IMR-90 (cell line): ENCODE data around the gene DUOX2. TPM values are rescaled to one million over a fixed set of nuclear protein-coding genes. Genes with fewer than 3 reads are reported as not detected.
A peak's percentile ranks its signal among the peaks of the same experiment; 100 is the strongest.

Experiments
- ATAC-seq: fragments of 200-7000 bp; cut with Tn5 transposase; 2 replicates; pipeline ENCODE4 v1.9.1; 2020; ENCODE audit warnings: low read depth, mild to moderate bottlenecking, moderate library complexity
- BruUV-seq: library from RNA; stranded (reverse); fragments of 400-500 nt; replicated peaks from 2 replicates; lab custom pipeline; 2021; lab: Mats Ljungman, UMichigan
- CTCF ChIA-PET: fragments of 300-600 bp; formaldehyde crosslinking; extraction: SDS; loops from one replicate; lab custom pipeline; 2021; ENCODE audit warnings: antibody characterized with exemption; lab: Yijun Ruan, JAX
- POLR2A ChIA-PET: fragments of 300-600 bp; sonication (Branson Sonifier 250); formaldehyde crosslinking; loops from one replicate; lab custom pipeline; 2022; ENCODE audit warnings: antibody characterized with exemption; ENCODE audit not compliant: unreplicated experiment; lab: Charles Lee
- DNase-seq: peaks from one replicate; pipeline ENCODE4 v3.0.0; 2013
- H2AFZ ChIP-seq: replicated peaks from 2 replicates; pipeline ENCODE3; 2013; ENCODE audit warnings: low read length, mild to moderate bottlenecking; ENCODE audit not compliant: poor library complexity
- H2AK5ac ChIP-seq: 2 replicates; pipeline ENCODE4 v1.6.1; 2013; ENCODE audit warnings: low read depth, low read length, inconsistent platforms
- H2AK9ac ChIP-seq: replicated peaks from 2 replicates; pipeline ENCODE3; 2013; ENCODE audit warnings: mild to moderate bottlenecking, low read depth, low read length, moderate library complexity; ENCODE audit not compliant: poor library complexity
- H2BK120ac ChIP-seq: 2 replicates; pipeline ENCODE4 v1.6.1; 2013; ENCODE audit warnings: low read depth, low read length, inconsistent platforms
- H2BK15ac ChIP-seq: 3 replicates; pipeline ENCODE4 v1.6.1; 2013; ENCODE audit warnings: low read depth, low read length, inconsistent platforms
- H2BK20ac ChIP-seq: 2 replicates; pipeline ENCODE4 v1.6.1; 2013; ENCODE audit warnings: low read depth, mild to moderate bottlenecking, inconsistent platforms, low read length, moderate library complexity
- H2BK5ac ChIP-seq: 2 replicates; pipeline ENCODE4 v1.6.1; 2013; ENCODE audit warnings: mild to moderate bottlenecking, low read depth, low read length, inconsistent platforms; ENCODE audit not compliant: poor library complexity, severe bottlenecking
- H3K14ac ChIP-seq: replicated peaks from 2 replicates; pipeline ENCODE4 v1.6.1; 2013; ENCODE audit warnings: low read depth, low read length, inconsistent platforms
- H3K18ac ChIP-seq: 2 replicates; pipeline ENCODE4 v1.6.1; 2013; ENCODE audit warnings: low read depth, low read length, control low read depth
- H3K23ac ChIP-seq: 2 replicates; pipeline ENCODE4 v1.6.1; 2013; ENCODE audit warnings: low read depth, low read length, inconsistent platforms
- H3K27ac ChIP-seq: 2 replicates; pipeline ENCODE4 v1.5.1; 2013; ENCODE audit warnings: mild to moderate bottlenecking, control low read depth, low read length; ENCODE audit not compliant: insufficient read depth
- H3K27me3 ChIP-seq: 2 replicates; pipeline ENCODE4 v1.6.1; 2013; ENCODE audit warnings: low read length; ENCODE audit not compliant: control insufficient read depth, insufficient read depth
- H3K36me3 ChIP-seq: 2 replicates; pipeline ENCODE4 v1.6.1; 2013; ENCODE audit warnings: low read length, mixed read lengths; ENCODE audit not compliant: control insufficient read depth, insufficient read depth
- H3K4ac ChIP-seq: 2 replicates; pipeline ENCODE4 v1.6.1; 2013; ENCODE audit warnings: low read depth, low read length, inconsistent platforms
- H3K4me1 ChIP-seq: 2 replicates; pipeline ENCODE4 v1.6.1; 2013; ENCODE audit warnings: low read length, mixed read lengths; ENCODE audit not compliant: control insufficient read depth, insufficient read depth
- H3K4me2 ChIP-seq: 2 replicates; pipeline ENCODE4 v1.6.1; 2013; ENCODE audit warnings: low read depth, mild to moderate bottlenecking, control low read depth, low read length, moderate library complexity
- H3K4me3 ChIP-seq: 2 replicates; pipeline ENCODE4 v1.5.1; 2013; ENCODE audit warnings: low read depth, mild to moderate bottlenecking, control low read depth, low read length, moderate library complexity; ENCODE audit not compliant: insufficient read depth
- H3K56ac ChIP-seq: 2 replicates; pipeline ENCODE4 v1.6.1; 2013; ENCODE audit warnings: low read length, inconsistent platforms; ENCODE audit not compliant: insufficient read depth; ENCODE audit errors: extremely low read depth
- H3K79me1 ChIP-seq, 2 experiments: 2 replicates each; pipeline ENCODE4 v1.6.1; 2013; ENCODE audit warnings: low read length in 2 of 2, inconsistent platforms in 1 of 2, low read depth in 1 of 2
- H3K9ac ChIP-seq: 2 replicates; pipeline ENCODE4 v1.6.1; 2013; ENCODE audit warnings: low read depth, low read length, control low read depth
- H3K9me1 ChIP-seq: 2 replicates; pipeline ENCODE4 v1.6.1; 2013; ENCODE audit warnings: low read length, inconsistent platforms; ENCODE audit not compliant: insufficient read depth
- H3K9me3 ChIP-seq: 2 replicates; pipeline ENCODE4 v1.6.1; 2013; ENCODE audit warnings: low read length; ENCODE audit not compliant: control insufficient read depth, insufficient read depth
- H4K20me1 ChIP-seq: 2 replicates; pipeline ENCODE4 v1.6.1; 2013; ENCODE audit warnings: low read length, inconsistent platforms; ENCODE audit not compliant: insufficient read depth
- H4K5ac ChIP-seq: 2 replicates; pipeline ENCODE4 v1.6.1; 2013; ENCODE audit warnings: mild to moderate bottlenecking, low read depth, low read length, control low read depth
- H4K8ac ChIP-seq, 2 experiments: 2 replicates each; pipeline ENCODE4 v1.6.1; 2013; ENCODE audit warnings: low read depth in 2 of 2, low read length in 2 of 2, control low read depth in 1 of 2, inconsistent platforms in 1 of 2
- H4K91ac ChIP-seq: 2 replicates; pipeline ENCODE4 v1.6.1; 2013; ENCODE audit warnings: low read depth, low read length, inconsistent platforms; ENCODE audit not compliant: insufficient read depth
- MAFK ChIP-seq: IDR thresholded peaks from 2 replicates; pipeline ENCODE4 v1.6.1; 2012; ENCODE audit warnings: low read depth, low read length, improper control_type of control experiment
- WGBS, 2 experiments: methylation state at CpG; one replicate each; pipeline versions ENCODE4 v1.1.5 to v1.1.7; 2013; ENCODE audit warnings: missing lambda C conversion rate in 2 of 2; ENCODE audit not compliant: insufficient read length in 1 of 2; ENCODE audit errors: extremely low coverage in 2 of 2; 5-methylcytosine and 5-hydroxymethylcytosine counted together
- dilution Hi-C: fragments of 300-500 bp; cut with HindIII; formaldehyde crosslinking; loops from one replicate; pipeline ENCODE4 v1.14.3; 2018; ENCODE audit warnings: low sequenced_read_pairs; ENCODE audit not compliant: unreplicated experiment
- in situ Hi-C: fragments of 300-500 bp; cut with MboI; formaldehyde crosslinking; loops from 3 replicates; pipeline ENCODE4 v1.14.3; 2019; ENCODE audit warnings: low sequenced_read_pairs, inconsistent platforms, mixed read lengths
- intact Hi-C: fragments of 100-400 bp; cut with micrococcal nuclease; formaldehyde crosslinking; loops from 2 replicates; pipeline ENCODE4 v1.10.0; 2022
- polyA plus RNA-seq, 3 experiments: library from polyadenylated mRNA; depleted of rRNA; stranded (reverse); fragments of >200 nt; gene quantifications; 2 replicates each; pipeline ENCODE4 v1.2.3, GENCODE V29; 2012; ENCODE audit warnings: low replicate concordance in 1 of 3
- total RNA-seq: library from RNA; depleted of rRNA; stranded (reverse); fragments of >200 nt; gene quantifications from 2 replicates; pipeline ENCODE4 v1.2.3, GENCODE V29; 2012

Gene DUOX2
- total and polyA plus RNA-seq, 2 of the 4 experiments (the other 2 are of a cell fraction), result not detected

GRCh38 chr15:45094358-45094730 is 19.6 kb downstream of the DUOX2 start:
- Histone ChIP-seq H2AK9ac (no peak overlapping the region), H3K18ac (no peak overlapping the region), H4K5ac (no peak overlapping the region), H4K20me1 (no peaks in the 10 kb centered on the region), H3K4me2 (no peak overlapping the region), H2BK20ac (no peak overlapping the region), H2BK15ac (no peak overlapping the region; the same call in 2 of the 3 replicates), H2AK5ac (no peak overlapping the region), H3K9me3 (no peaks in the 10 kb centered on the region), H4K91ac (no peak overlapping the region), H2BK5ac (no peak overlapping the region), H3K9ac (no peak overlapping the region), H3K56ac (no peak overlapping the region), H3K27me3 (peaks cover 27% of the 10 kb centered on the region), H4K8ac (no peak overlapping the region), H3K4ac (no peak overlapping the region), H3K27ac (no peak overlapping the region), H3K23ac (no peak overlapping the region), H3K14ac (no peak overlapping the region), H3K36me3 (no peaks in the 10 kb centered on the region), H3K4me3 (no peak overlapping the region), H3K9me1 (peaks cover 9% of the 10 kb centered on the region), H3K4me1 (peaks cover 9% of the 10 kb centered on the region; the same call in 1 of the 2 replicates), H2AFZ (peak overlapping the region; percentile 76), H3K79me1 (no peaks in the 10 kb centered on the region), H2BK120ac (no peak overlapping the region)
- peak; percentile 16 for DNase-seq
- intact Hi-C loops (loop anchor here (5.0 kb wide), 1 partner anchor 72 kb away; the partner anchor contains the start of gene SORD), in situ Hi-C loops (no loop called here), dilution Hi-C loops (no loop called here)
- 70% methylated on average over 5 of the region's 9 CpGs; no CpG with 5 or more reads in 1 of the 2 experiments for WGBS, 2 experiments
- TF ChIP-seq MAFK, result no peak
- BruUV-seq, result no TSS peak
- ChIA-PET POLR2A (no interaction called here), CTCF (interaction anchor here (0.8 kb wide), 1 partner anchor 221 kb away, joined by 5 read pairs; no protein-coding TSS in a partner anchor)
- no peak; the same call in 1 of the 2 replicates for ATAC-seq
